ENCODE data around the gene ATAD2B.

- TF ChIP-seq POLR2A (IDR thresholded peaks at IDR 0.05; ENCODE audit: low read length), result no peak
- TF ChIP-seq GATA1 (IDR thresholded peaks at IDR 0.05; ENCODE audit: low read depth, low read length), result no peak
Observed at GRCh38 chr2:23813438-23813837, 113.5 kb downstream of the ATAD2B start.

Measured in erythroblast (primary cell).